ENCODE results near the gene GSTM4.
A peak's percentile ranks its signal among the peaks of the same experiment; 100 is the strongest.

GRCh38 chr1:109632671-109633346 is 23.1 kb upstream of the GSTM4 start:
- TF ChIP-seq CTCF (IDR thresholded peaks at IDR 0.05 in 8 of 11, conservative IDR thresholded peaks at IDR 0.05 in 3 of 11) (no peak), POLR2A (IDR thresholded peaks at IDR 0.05) (no peak), POLR2AphosphoS5 (IDR thresholded peaks at IDR 0.05) (peak; percentile 46 to 69 (median 67))

Data from spleen (tissue), 7 donors.